GM18861 (cell line): ENCODE measurements around the gene RANBP17.

Experiments used
- ATAC-seq: cut with Tn5 transposase; IDR thresholded peaks from one replicate; pipeline ENCODE4 v1.9.1; 2021; ENCODE audit not compliant: unreplicated experiment

Gene RANBP17

GRCh38 chr5:171344936-171345608 lies 483.3 kb downstream of the RANBP17 start:
- ATAC-seq = no peak
